Endothelial cell of umbilical vein (primary cell): ENCODE results near the gene KCNK16.

Experiments
- JUN ChIP-seq: IDR thresholded peaks from 2 replicates; pipeline ENCODE4 v1.6.1; 2011; ENCODE audit warnings: borderline replicate concordance, low read depth; ENCODE audit not compliant: insufficient read length, insufficient read depth
- MYC ChIP-seq: IDR thresholded peaks from one replicate; pipeline ENCODE4 v1.6.1; 2011; ENCODE audit warnings: mild to moderate bottlenecking, low read depth, low read length
- TF ChIP-seq, protein P1 (sequence below), 2 donors: IDR thresholded peaks; 1 replicate in 1 of 2; 2 replicates in 1 of 2; pipeline ENCODE4 v1.5.1; 2011; ENCODE audit warnings: low read length in 2 of 2, mild to moderate bottlenecking in 2 of 2, moderate library complexity in 2 of 2, control low read depth in 1 of 2, inconsistent platforms in 1 of 2, low read depth in 1 of 2; ENCODE audit not compliant: insufficient read depth in 1 of 2; ENCODE audit errors: extremely low read depth in 1 of 2

DNA sequence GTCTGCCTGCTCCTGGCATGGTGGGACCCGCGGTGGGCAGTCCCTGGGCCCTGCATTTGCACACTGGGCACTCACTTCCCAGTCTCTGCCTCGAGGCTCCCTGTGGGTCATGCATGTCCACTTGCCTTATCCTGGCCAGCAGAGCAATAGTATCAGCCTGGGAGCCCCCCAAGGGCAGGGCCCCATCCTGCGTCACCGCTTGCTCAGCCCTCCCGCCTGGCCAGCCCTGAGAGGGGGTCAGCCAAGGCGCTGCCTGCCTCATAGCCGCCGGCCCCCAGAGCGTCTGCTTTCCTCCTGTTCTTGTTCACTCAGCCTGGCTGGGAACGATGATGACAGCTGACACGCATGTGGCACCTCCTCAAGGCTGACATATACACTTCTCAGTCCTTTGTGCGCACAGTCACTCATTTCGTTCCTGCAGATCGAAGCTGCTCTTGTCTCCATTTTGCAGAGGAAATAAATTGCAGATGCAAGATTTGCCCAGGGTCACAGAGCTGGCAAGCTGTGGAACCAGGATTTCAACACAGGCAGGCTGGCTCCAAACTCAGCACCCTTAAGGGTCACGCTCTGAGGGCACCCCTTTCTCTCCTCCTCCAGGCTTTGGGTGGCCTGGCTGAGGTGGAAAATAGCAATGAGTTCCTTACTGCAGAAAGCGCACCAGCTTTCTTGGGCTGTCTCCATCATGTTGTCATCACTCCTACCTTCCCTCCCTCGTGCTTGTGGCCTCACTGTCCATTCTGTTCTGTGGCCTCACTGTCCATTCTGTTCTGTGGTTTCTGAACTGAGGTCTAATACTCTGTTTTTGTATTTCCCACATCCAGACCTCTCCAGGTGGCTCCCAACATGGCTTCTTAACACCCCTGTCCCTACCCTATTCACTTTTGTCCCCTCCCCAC is 25.5 kb downstream of the KCNK16 start:
- TF ChIP-seq, protein P1, sequence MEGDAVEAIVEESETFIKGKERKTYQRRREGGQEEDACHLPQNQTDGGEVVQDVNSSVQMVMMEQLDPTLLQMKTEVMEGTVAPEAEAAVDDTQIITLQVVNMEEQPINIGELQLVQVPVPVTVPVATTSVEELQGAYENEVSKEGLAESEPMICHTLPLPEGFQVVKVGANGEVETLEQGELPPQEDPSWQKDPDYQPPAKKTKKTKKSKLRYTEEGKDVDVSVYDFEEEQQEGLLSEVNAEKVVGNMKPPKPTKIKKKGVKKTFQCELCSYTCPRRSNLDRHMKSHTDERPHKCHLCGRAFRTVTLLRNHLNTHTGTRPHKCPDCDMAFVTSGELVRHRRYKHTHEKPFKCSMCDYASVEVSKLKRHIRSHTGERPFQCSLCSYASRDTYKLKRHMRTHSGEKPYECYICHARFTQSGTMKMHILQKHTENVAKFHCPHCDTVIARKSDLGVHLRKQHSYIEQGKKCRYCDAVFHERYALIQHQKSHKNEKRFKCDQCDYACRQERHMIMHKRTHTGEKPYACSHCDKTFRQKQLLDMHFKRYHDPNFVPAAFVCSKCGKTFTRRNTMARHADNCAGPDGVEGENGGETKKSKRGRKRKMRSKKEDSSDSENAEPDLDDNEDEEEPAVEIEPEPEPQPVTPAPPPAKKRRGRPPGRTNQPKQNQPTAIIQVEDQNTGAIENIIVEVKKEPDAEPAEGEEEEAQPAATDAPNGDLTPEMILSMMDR (IDR thresholded peaks at IDR 0.05; ENCODE audit: extremely low read depth in 1 of 2, insufficient read depth in 1 of 2, low read depth in 1 of 2, low read length in 2 of 2) = no peak
- TF ChIP-seq JUN (no peak), MYC (no peak)
